Neural cell (in vitro differentiated cells): ENCODE measurements around the gene SPEF1.

Experiments
- POLR2AphosphoS5 ChIP-seq: IDR thresholded peaks from 2 replicates; pipeline ENCODE4 v1.6.1; 2012
- RAD21 ChIP-seq: fragments of 450-650 bp; conservative IDR thresholded peaks from 2 replicates; pipeline ENCODE4 v1.6.1; 2014; ENCODE audit warnings: antibody characterized with exemption, mild to moderate bottlenecking, moderate library complexity
- TAF1 ChIP-seq: IDR thresholded peaks from 2 replicates; pipeline ENCODE4 v1.6.1; 2012; ENCODE audit warnings: low read depth
- TF ChIP-seq, protein P1 (sequence below): fragments of 450-650 bp; IDR thresholded peaks from 2 replicates; pipeline ENCODE4 v1.5.1; 2014; ENCODE audit warnings: antibody characterized with exemption, mild to moderate bottlenecking, moderate library complexity; ENCODE audit not compliant: poor library complexity, severe bottlenecking

DNA sequence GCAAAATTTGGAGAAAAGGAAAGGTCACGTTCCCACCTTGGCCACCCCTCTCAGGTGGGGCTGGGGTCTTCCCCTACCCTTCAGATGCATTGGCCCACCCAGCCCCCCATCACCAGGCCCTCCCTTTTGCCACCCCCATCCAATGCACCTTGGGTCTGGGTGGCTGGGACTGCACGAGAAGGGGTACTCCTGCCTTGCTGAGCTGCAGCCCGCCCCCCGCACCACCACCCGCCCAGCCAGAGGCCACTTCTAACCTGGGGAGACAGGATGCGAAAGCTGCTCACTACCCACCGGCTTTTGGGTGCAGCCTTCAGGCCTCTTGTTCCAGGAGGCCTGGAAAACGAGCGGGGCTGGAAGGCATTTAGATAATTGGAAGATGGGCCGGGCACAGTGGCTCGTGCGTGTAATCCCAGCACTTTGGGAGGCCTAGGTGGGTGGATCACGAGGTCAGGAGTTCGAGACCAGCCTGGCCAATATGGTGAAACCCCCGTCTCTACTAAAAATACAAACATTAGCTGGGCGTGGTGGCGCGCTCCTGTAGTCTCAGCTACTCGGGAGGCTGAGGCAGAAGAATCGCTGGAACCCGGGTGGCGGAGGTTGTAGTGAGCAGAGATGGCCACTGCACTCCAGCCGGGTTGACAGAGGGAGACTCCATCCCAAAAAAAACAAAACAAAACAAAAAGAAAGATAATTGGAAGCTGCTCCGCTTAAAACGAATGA lies 13.6 kb upstream of the SPEF1 start:
- TF ChIP-seq, protein P1, sequence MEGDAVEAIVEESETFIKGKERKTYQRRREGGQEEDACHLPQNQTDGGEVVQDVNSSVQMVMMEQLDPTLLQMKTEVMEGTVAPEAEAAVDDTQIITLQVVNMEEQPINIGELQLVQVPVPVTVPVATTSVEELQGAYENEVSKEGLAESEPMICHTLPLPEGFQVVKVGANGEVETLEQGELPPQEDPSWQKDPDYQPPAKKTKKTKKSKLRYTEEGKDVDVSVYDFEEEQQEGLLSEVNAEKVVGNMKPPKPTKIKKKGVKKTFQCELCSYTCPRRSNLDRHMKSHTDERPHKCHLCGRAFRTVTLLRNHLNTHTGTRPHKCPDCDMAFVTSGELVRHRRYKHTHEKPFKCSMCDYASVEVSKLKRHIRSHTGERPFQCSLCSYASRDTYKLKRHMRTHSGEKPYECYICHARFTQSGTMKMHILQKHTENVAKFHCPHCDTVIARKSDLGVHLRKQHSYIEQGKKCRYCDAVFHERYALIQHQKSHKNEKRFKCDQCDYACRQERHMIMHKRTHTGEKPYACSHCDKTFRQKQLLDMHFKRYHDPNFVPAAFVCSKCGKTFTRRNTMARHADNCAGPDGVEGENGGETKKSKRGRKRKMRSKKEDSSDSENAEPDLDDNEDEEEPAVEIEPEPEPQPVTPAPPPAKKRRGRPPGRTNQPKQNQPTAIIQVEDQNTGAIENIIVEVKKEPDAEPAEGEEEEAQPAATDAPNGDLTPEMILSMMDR: no peak
- TF ChIP-seq POLR2AphosphoS5: no peak
- TF ChIP-seq TAF1: no peak
- TF ChIP-seq RAD21: no peak
